A172 (cell line): Measurements from ENCODE around the gene PKP1. TPM values are rescaled to one million over a fixed set of nuclear protein-coding genes. Genes with fewer than 3 reads are reported as not detected.

Experiments used
- DNase-seq: peaks from one replicate; pipeline ENCODE4 v3.0.0-alpha.2; 2015; ENCODE audit warnings: low spot score
- total RNA-seq: library from RNA; depleted of rRNA; stranded (reverse); fragments of >200 nt; shearing (Covaris generic); gene quantifications from 2 replicates; pipeline ENCODE4 v1.2.3, GENCODE V29; 2014

The PKP1 gene
- total RNA-seq, 1 experiment from 2014 or later = not detected

GRCh38 chr1:201281573-201281972, 1.7 kb upstream of the PKP1 start:
- DNase-seq = no peak

- no peak for DNase-seq
Observed at GRCh38 chr1:201282216-201282615, 1.1 kb upstream of the PKP1 start.

- no peak for DNase-seq
Observed at GRCh38 chr1:201283836-201284553, 689 bp downstream of the PKP1 start.

GRCh38 chr1:201284636-201285035, 1.3 kb downstream of the PKP1 start:
- DNase-seq = no peak

GRCh38 chr1:201285846-201286245, 2.5 kb downstream of the PKP1 start:
- DNase-seq = no peak

GRCh38 chr1:201286445-201286844, 3.1 kb downstream of the PKP1 start:
- DNase-seq = no peak

- no peak for DNase-seq
Observed at GRCh38 chr1:201288007-201288406, 4.7 kb downstream of the PKP1 start.

- no peak for DNase-seq
Observed at GRCh38 chr1:201288765-201289164, 5.5 kb downstream of the PKP1 start.

GRCh38 chr1:201290551-201290950, 7.2 kb downstream of the PKP1 start:
- DNase-seq = no peak

- DNase-seq = no peak
Observed at GRCh38 chr1:201291916-201292315, 8.6 kb downstream of the PKP1 start.

- DNase-seq = no peak
Observed at GRCh38 chr1:201294876-201295275, 11.6 kb downstream of the PKP1 start.

GRCh38 chr1:201295346-201295745, 12.0 kb downstream of the PKP1 start:
- DNase-seq = no peak

GRCh38 chr1:201295861-201296260, 12.6 kb downstream of the PKP1 start:
- peak; percentile 83 for DNase-seq

GRCh38 chr1:201296352-201296751, 13.0 kb downstream of the PKP1 start:
- DNase-seq = no peak

- DNase-seq = no peak
Observed at GRCh38 chr1:201298396-201299381, 15.4 kb downstream of the PKP1 start.

- DNase-seq = peak; percentile 85
Observed at GRCh38 chr1:201299968-201300367, 16.7 kb downstream of the PKP1 start.

GRCh38 chr1:201300641-201301040, 17.3 kb downstream of the PKP1 start:
- DNase-seq = no peak

GRCh38 chr1:201302163-201303152, 19.2 kb downstream of the PKP1 start:
- no peak for DNase-seq

GRCh38 chr1:201304126-201304525, 20.8 kb downstream of the PKP1 start:
- DNase-seq = no peak

GRCh38 chr1:201305815-201306214, 22.5 kb downstream of the PKP1 start:
- no peak for DNase-seq

- DNase-seq = peak; percentile 53
Observed at GRCh38 chr1:201307231-201307630, 23.9 kb downstream of the PKP1 start.
